ENCODE data around the gene TM9SF4. TPM values are rescaled to one million over a fixed set of nuclear protein-coding genes. Genes with fewer than 3 reads are reported as not detected.

Gene TM9SF4
- total RNA-seq, 1 donor from 2014 or later: 27.0 TPM

- H3K27ac ChIP-seq (replicated peaks): no peak overlapping the region
- no peak for DNase-seq
- no peaks in the 10 kb centered on the region for H3K9me3 ChIP-seq (replicated peaks)
- no peak for TF ChIP-seq CTCF (IDR thresholded peaks at IDR 0.05; ENCODE audit: borderline replicate concordance)
- peaks cover 24% of the 10 kb centered on the region for H3K4me1 ChIP-seq
- peaks cover 77% of the 10 kb centered on the region for H3K36me3 ChIP-seq
- H3K4me3 ChIP-seq: no peak overlapping the region
- no peaks in the 10 kb centered on the region for H3K27me3 ChIP-seq (ENCODE audit: low read depth)
- intact Hi-C loops (cut with micrococcal nuclease): no loop called here
Observed at GRCh38 chr20:32157611-32158010, 48.1 kb downstream of the TM9SF4 start.

GRCh38 chr20:32158351-32158750 lies 48.8 kb downstream of the TM9SF4 start:
- intact Hi-C loops (cut with micrococcal nuclease): no loop called here
- TF ChIP-seq CTCF (IDR thresholded peaks at IDR 0.05; ENCODE audit: borderline replicate concordance): no peak
- peaks cover 77% of the 10 kb centered on the region for H3K36me3 ChIP-seq

GRCh38 chr20:32158943-32159660 lies 49.6 kb downstream of the TM9SF4 start:
- Histone ChIP-seq H3K9me3 (replicated peaks) (no peaks in the 10 kb centered on the region), H3K27ac (replicated peaks) (no peak overlapping the region), H3K36me3 (peaks cover 75% of the 10 kb centered on the region), H3K4me3 (no peak overlapping the region), H3K27me3 (ENCODE audit: low read depth) (no peaks in the 10 kb centered on the region), H3K4me1 (peaks cover 18% of the 10 kb centered on the region)
- TF ChIP-seq CTCF (IDR thresholded peaks at IDR 0.05; ENCODE audit: borderline replicate concordance): no peak
- DNase-seq: no peak
- intact Hi-C loops (cut with micrococcal nuclease): no loop called here

More at GRCh38 chr20:32158351-32158750, 48.8 kb downstream of the TM9SF4 start:
- Histone ChIP-seq H3K4me1 (peaks cover 18% of the 10 kb centered on the region), H3K4me3 (no peak overlapping the region), H3K9me3 (replicated peaks) (no peaks in the 10 kb centered on the region), H3K27ac (replicated peaks) (no peak overlapping the region), H3K27me3 (ENCODE audit: low read depth) (no peaks in the 10 kb centered on the region)
- DNase-seq: no peak

- no peak overlapping the region for H3K27ac ChIP-seq (replicated peaks)
- peaks cover 11% of the 10 kb centered on the region for H3K4me1 ChIP-seq
- no peaks in the 10 kb centered on the region for H3K9me3 ChIP-seq (replicated peaks)
- H3K36me3 ChIP-seq: peaks cover 76% of the 10 kb centered on the region
- H3K4me3 ChIP-seq: no peak overlapping the region
- DNase-seq: no peak
- intact Hi-C loops (cut with micrococcal nuclease): no loop called here
- H3K27me3 ChIP-seq (ENCODE audit: low read depth): no peaks in the 10 kb centered on the region
- TF ChIP-seq CTCF (IDR thresholded peaks at IDR 0.05; ENCODE audit: borderline replicate concordance): no peak
Observed at GRCh38 chr20:32159766-32160221, 50.3 kb downstream of the TM9SF4 start.

- Histone ChIP-seq H3K9me3 (replicated peaks) (no peaks in the 10 kb centered on the region), H3K36me3 (peaks cover 79% of the 10 kb centered on the region), H3K4me3 (no peak overlapping the region), H3K27me3 (ENCODE audit: low read depth) (no peaks in the 10 kb centered on the region), H3K27ac (replicated peaks) (no peak overlapping the region), H3K4me1 (peaks cover 6% of the 10 kb centered on the region)
- intact Hi-C loops (cut with micrococcal nuclease): no loop called here
- TF ChIP-seq CTCF (IDR thresholded peaks at IDR 0.05; ENCODE audit: borderline replicate concordance): no peak
- DNase-seq: no peak
Observed at GRCh38 chr20:32160341-32160740, 50.8 kb downstream of the TM9SF4 start.
